Suprapubic skin (tissue), 4 donors: ENCODE results near the gene NRCAM. TPM values are rescaled to one million over a fixed set of nuclear protein-coding genes. Genes with fewer than 3 reads are reported as not detected.
A peak's percentile ranks its signal among the peaks of the same experiment; 100 is the strongest.

ENCODE experiments used
- DNase-seq, 2 donors: peaks; one replicate each; pipeline ENCODE4 v3.0.0-alpha.2; 2019; ENCODE audit warnings: low spot score in 2 of 2
- H3K27ac ChIP-seq: fragments of 200-600 bp; sonication (generic); one replicate; pipeline ENCODE4 v1.5.1; 2019
- H3K27me3 ChIP-seq: fragments of 200-600 bp; sonication (generic); one replicate; pipeline ENCODE4 v1.5.1; 2019
- H3K36me3 ChIP-seq: fragments of 200-600 bp; sonication (generic); one replicate; pipeline ENCODE4 v1.5.1; 2019
- H3K4me1 ChIP-seq: fragments of 200-600 bp; sonication (generic); one replicate; pipeline ENCODE4 v1.5.1; 2019
- H3K4me3 ChIP-seq: fragments of 200-600 bp; sonication (generic); one replicate; pipeline ENCODE4 v1.5.1; 2019; ENCODE audit warnings: mild to moderate bottlenecking
- H3K9me3 ChIP-seq: fragments of 200-600 bp; sonication (generic); one replicate; pipeline ENCODE4 v1.5.1; 2019
- EP300 ChIP-seq: sonication (generic); formaldehyde crosslinking; IDR thresholded peaks from one replicate; pipeline ENCODE4 v1.6.1; 2017; ENCODE audit warnings: antibody characterized with exemption
- POLR2A ChIP-seq, 2 donors: fragments of 450-650 bp; IDR thresholded peaks; one replicate each; pipeline ENCODE4 v1.6.1; 2017; ENCODE audit warnings: antibody characterized with exemption in 2 of 2, mild to moderate bottlenecking in 2 of 2, moderate library complexity in 2 of 2
- POLR2AphosphoS5 ChIP-seq, 3 donors: sonication (generic); formaldehyde crosslinking; IDR thresholded peaks; one replicate each; pipeline ENCODE4 v1.6.1; 2017; ENCODE audit warnings: antibody characterized with exemption in 3 of 3
- WGBS: methylation state at CpG from one replicate; pipeline ENCODE4 v1.1.5; 2018; 5-methylcytosine and 5-hydroxymethylcytosine counted together
- total RNA-seq, 4 donors: library from RNA; depleted of rRNA; stranded (reverse); fragments of >200 nt; gene quantifications; one replicate each; pipeline ENCODE4 v1.1.0, GENCODE V29; 2016
- TF ChIP-seq, protein P1 (sequence below), 2 donors: fragments of 200-600 bp in 1 of 2; fragments of 450-650 bp in 1 of 2; sonication (generic) in 1 of 2; IDR thresholded peaks; one replicate each; pipeline ENCODE4 v1.5.1; 2016 to 2019; ENCODE audit warnings: antibody characterized with exemption in 2 of 2, mild to moderate bottlenecking in 1 of 2, moderate library complexity in 1 of 2

The NRCAM gene
- total RNA-seq, 4 donors from 2014 or later, result 2.3 to 7.2 (median 2.8) TPM

DNA sequence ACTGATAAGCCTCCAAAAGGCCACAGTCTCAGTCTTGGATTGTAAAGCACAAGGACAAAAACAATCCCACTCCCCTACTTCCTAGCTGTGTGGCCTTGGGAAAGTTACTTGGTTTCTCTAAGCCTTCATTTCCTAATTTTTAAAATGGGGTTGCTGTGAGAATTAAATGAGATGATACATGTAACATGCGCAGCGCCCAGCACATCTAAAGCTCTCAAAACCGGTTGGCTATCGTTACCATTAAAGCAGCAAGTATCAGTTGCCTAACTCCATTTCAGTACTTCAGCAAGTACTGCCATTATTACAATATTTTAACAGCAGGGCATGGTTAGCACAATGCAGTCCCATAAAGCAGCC is 1.9 kb downstream of the NRCAM start:
- DNase-seq, result no peak
- Histone ChIP-seq H3K27me3 (peaks cover 59% of the 10 kb centered on the region), H3K4me3 (peak overlapping the region; percentile 63), H3K27ac (no peak overlapping the region), H3K36me3 (no peaks in the 10 kb centered on the region), H3K4me1 (peaks cover 27% of the 10 kb centered on the region), H3K9me3 (no peaks in the 10 kb centered on the region)
- TF ChIP-seq EP300 (no peak), POLR2A (IDR thresholded peaks at IDR 0.05) (no peak), POLR2AphosphoS5 (IDR thresholded peaks at IDR 0.05) (no peak)
- TF ChIP-seq, protein P1, sequence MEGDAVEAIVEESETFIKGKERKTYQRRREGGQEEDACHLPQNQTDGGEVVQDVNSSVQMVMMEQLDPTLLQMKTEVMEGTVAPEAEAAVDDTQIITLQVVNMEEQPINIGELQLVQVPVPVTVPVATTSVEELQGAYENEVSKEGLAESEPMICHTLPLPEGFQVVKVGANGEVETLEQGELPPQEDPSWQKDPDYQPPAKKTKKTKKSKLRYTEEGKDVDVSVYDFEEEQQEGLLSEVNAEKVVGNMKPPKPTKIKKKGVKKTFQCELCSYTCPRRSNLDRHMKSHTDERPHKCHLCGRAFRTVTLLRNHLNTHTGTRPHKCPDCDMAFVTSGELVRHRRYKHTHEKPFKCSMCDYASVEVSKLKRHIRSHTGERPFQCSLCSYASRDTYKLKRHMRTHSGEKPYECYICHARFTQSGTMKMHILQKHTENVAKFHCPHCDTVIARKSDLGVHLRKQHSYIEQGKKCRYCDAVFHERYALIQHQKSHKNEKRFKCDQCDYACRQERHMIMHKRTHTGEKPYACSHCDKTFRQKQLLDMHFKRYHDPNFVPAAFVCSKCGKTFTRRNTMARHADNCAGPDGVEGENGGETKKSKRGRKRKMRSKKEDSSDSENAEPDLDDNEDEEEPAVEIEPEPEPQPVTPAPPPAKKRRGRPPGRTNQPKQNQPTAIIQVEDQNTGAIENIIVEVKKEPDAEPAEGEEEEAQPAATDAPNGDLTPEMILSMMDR (IDR thresholded peaks at IDR 0.05), result no peak
- 57% methylated on average over 4 of the region's 4 CpGs for WGBS

DNA sequence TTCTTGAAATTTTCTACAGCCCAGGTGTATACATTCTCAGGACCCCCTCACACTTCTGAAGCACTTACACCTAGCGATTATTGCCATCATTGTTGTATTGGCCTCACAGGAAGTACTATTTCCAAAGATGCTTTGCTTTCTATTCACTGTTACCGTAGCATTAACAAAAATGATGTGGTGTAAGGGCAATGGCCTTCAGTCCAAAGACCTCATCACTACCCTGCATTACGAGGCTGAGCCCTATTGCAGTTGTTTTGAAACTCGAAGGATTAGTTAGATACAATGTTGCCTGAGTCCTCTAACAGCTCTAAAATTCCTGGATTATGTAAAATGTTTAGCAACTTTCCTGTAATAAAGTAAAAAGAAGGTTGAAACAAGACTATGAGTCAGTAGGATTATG is 2.9 kb downstream of the NRCAM start:
- Histone ChIP-seq H3K9me3 (no peaks in the 10 kb centered on the region), H3K4me1 (peaks cover 27% of the 10 kb centered on the region), H3K36me3 (no peaks in the 10 kb centered on the region), H3K27ac (no peak overlapping the region), H3K4me3 (no peak overlapping the region), H3K27me3 (peaks cover 57% of the 10 kb centered on the region)
- TF ChIP-seq POLR2A (IDR thresholded peaks at IDR 0.05), result no peak
- no peak for TF ChIP-seq EP300
- TF ChIP-seq, protein P1 (IDR thresholded peaks at IDR 0.05), result no peak
- no peak for TF ChIP-seq POLR2AphosphoS5 (IDR thresholded peaks at IDR 0.05)
- 95% methylated on average over 4 of the region's 4 CpGs for WGBS
- DNase-seq, result no peak

DNA sequence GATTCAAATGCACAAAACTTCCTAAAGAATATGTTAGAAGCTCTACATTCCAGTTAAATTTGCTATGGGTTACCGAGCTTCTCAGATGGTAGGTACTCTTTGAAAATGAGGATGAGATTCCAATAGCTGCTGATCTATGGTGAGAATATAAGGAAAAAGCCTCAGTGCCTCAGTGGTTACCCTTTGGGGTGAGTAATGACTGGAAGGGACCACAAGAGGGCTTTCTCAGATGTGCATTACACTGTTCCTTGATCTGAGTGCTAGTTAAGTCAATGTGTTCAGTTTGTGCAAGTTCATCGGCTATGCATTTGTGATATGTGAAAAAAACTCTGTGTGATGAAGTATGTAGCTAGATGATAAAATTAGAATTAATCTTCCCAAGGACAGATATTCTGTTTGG is 3.5 kb downstream of the NRCAM start:
- DNase-seq, result no peak
- Histone ChIP-seq H3K4me1 (peaks cover 27% of the 10 kb centered on the region), H3K36me3 (no peaks in the 10 kb centered on the region), H3K4me3 (no peak overlapping the region), H3K27me3 (peaks cover 51% of the 10 kb centered on the region), H3K9me3 (no peaks in the 10 kb centered on the region), H3K27ac (no peak overlapping the region)
- TF ChIP-seq, protein P1 (IDR thresholded peaks at IDR 0.05), result peak; percentile 5 to 31
- no peak for TF ChIP-seq POLR2AphosphoS5 (IDR thresholded peaks at IDR 0.05)
- 57% methylated on average over 2 of the region's 2 CpGs for WGBS

DNA sequence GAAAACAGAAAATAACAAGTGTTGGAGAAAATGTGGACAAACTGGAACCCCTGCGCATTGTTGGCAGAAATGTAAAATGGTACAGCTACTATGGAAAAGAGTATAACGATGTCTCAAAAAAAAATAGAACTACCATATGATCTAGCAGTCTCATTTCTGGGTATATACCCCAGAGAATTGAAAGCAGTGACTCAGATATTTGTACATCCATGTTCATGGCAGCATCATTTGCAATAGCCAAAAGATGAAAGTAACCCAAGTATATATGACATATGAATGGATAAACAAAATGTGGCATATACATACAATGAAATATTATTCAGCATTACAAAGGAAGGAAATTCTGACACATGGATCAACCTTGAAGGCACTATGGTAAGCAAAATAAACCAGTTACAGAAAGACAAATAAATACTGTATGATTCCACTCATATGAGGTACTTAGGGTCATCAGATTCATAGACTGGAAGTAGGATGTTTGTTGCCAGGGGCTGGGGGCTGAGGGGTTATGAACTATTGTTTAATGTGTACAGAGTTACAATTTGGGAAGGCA is 4.9 kb downstream of the NRCAM start:
- Histone ChIP-seq H3K9me3 (no peaks in the 10 kb centered on the region), H3K27me3 (peaks cover 37% of the 10 kb centered on the region), H3K4me1 (peaks cover 20% of the 10 kb centered on the region), H3K36me3 (no peaks in the 10 kb centered on the region), H3K4me3 (no peak overlapping the region), H3K27ac (no peak overlapping the region)
- no peak for DNase-seq
- TF ChIP-seq EP300 (no peak), POLR2AphosphoS5 (IDR thresholded peaks at IDR 0.05) (no peak)
- TF ChIP-seq, protein P1 (IDR thresholded peaks at IDR 0.05), result no peak
- WGBS, result 82% methylated on average over 2 of the region's 2 CpGs

DNA sequence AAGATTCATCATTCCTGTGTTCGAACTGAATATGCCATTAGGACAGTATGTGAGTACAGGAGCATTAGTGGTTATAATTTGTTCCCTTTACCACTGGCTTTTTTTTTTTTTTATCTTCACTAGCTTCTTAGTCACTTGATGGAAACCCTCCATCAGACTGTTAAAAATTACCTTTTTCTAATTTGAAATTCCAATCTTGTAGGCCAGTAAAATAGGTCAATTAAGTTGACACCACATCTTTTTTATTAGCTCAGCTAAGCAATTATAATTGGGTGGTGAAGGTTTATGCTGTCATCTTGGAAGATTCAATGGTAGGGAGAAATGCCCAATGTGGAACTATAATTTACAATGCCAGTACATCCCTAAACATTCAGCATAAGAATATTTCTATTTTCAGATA is 6.1 kb downstream of the NRCAM start:
- Histone ChIP-seq H3K4me3 (no peak overlapping the region), H3K27me3 (peaks cover 25% of the 10 kb centered on the region), H3K27ac (no peak overlapping the region), H3K9me3 (no peaks in the 10 kb centered on the region), H3K4me1 (peaks cover 8% of the 10 kb centered on the region), H3K36me3 (no peaks in the 10 kb centered on the region)
- no peak for DNase-seq
- 88% methylated on average over 1 of the region's 1 CpG for WGBS
- TF ChIP-seq, protein P1 (IDR thresholded peaks at IDR 0.05), result no peak
- TF ChIP-seq EP300 (no peak), POLR2AphosphoS5 (IDR thresholded peaks at IDR 0.05) (no peak), POLR2A (IDR thresholded peaks at IDR 0.05) (no peak)
